Frontal cortex (tissue), 4 donors: ENCODE measurements around the gene RFX2. TPM values are rescaled to one million over a fixed set of nuclear protein-coding genes. Genes with fewer than 3 reads are reported as not detected.
"Not testable (repeated sequence)": the region's sequence is repeated elsewhere in the genome, so short reads cannot be mapped to it uniquely, and the experiment has no call there.

Experiments
- DNase-seq, 2 donors: peaks; one replicate each; pipeline ENCODE4 v3.0.0; 2012; ENCODE audit warnings: low spot score in 2 of 2
- FAIRE-seq: peaks from 2 replicates; lab custom pipeline; 2012; peaks lifted over from hg19 to GRCh38; lab: Jason Lieb, UNC
- total RNA-seq: library from RNA; depleted of rRNA; stranded (reverse); fragments of >200 nt; gene quantifications from one replicate; pipeline ENCODE4 v1.2.3, GENCODE V29; 2014
- donor health status: control.
- donor health status: control.
- donor health status: control.

The RFX2 gene
- total RNA-seq, 1 donor from 2014 or later, result 5.7 TPM

DNA sequence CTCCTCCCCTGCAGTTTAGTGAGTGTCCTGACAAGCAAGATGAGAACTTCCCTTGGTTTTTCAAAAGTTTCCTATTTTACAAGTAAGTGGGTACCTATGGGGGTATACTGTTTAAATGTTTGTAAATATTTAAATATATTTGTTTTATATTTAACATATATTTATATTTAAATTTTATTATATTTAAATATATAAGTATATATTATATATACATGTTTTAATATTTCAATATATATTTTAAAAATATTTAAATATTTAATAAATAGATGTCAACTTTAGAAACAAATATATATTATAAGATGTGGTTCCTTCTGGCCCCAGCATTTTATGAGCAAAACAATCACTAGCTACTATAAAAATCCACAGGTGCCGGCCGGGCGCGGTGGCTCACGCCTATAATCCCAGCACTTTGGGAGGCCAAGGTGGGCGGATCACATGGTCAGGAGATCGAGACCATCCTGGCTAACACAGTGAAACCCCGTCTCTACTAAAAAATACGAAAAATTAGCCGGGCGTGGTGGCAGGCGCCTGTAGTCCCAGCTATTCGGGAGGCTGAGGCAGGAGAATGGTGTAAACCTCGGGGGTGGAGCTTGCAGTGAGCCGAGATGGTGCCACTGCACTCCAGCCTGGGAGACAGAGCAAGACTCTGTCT lies 3.5 kb downstream of the RFX2 start:
- DNase-seq, result not testable (repeated sequence)
- FAIRE-seq, result peak; percentile 58

DNA sequence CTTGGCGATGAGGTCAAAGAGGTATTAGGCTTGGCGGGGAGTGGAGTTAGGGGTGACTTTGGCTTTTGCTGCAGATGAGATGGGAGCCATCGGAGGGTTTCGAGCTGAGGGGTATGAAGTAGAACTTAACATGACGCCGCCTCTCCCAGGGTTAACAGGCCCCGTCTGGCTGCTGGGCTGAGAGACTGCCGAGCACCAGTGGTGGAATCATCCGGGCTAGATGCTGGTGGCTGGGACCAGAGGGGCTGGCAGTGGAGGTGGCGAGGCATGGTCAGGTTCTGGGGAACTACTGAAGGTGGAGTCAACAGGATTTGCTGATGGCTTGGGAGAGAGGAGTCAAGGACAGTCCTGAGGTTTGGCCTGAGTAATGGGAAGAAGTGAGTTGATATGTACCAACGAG lies 4.9 kb downstream of the RFX2 start:
- FAIRE-seq (no peak), DNase-seq (no peak)

DNA sequence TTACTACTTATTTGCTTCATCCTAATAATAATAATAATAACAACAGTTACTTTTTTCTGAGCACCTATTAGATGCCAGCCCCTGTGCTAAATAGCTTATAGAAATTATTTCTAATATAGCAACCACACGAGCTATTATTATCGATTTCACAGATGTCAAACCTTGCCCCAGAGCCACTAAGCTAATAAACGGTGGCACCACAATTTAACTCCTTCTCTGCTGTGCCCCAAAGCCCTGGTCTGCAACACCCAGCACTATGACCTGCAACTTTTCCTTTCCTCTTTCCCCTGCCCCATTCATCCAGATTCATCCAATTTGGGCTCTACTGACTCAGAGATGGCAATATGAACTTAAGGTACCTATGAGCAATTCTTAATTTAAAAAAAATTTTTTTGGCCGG lies 6.4 kb downstream of the RFX2 start:
- no peak for DNase-seq
- no peak for FAIRE-seq

DNA sequence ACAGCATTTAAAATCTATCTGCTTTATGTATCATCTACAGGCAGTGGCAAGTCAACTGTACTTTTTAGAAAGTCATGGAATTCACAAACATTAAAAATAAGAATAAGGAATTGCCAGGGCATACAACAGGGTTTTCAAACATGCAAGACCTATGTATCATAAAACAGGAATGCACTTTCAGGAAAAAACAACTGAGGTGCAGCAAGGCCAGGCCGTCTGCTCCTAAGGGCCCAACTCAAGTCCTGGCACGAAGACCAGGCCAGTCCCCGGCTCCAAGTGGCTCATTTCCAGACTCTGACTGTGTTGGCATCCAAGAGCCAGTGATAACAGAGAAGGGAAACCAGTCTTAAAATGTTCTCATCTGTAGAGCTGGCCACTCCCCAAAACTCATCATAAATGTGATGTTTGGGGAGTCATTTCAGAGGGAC lies 7.1 kb downstream of the RFX2 start:
- no peak for FAIRE-seq
- DNase-seq, result no peak

DNA sequence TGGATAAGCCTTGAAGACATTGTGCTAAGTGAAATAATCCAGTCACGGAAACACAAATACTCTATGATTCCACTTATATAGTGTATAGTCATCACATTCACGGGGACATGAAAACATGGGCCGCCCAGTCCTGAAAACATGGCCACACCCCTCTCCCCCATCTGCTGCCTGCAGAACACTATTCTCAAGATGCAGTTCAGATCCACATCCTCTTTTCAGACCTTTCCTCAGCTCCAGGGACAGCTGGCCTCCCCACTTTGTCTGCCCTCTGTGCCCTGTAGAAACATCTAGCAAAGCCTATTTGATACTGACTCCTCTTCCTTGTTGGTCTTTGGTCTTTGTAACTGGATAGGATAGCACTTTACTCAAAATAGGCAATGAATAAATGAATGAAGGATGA lies 8.3 kb downstream of the RFX2 start:
- FAIRE-seq, result no peak
- no peak for DNase-seq

DNA sequence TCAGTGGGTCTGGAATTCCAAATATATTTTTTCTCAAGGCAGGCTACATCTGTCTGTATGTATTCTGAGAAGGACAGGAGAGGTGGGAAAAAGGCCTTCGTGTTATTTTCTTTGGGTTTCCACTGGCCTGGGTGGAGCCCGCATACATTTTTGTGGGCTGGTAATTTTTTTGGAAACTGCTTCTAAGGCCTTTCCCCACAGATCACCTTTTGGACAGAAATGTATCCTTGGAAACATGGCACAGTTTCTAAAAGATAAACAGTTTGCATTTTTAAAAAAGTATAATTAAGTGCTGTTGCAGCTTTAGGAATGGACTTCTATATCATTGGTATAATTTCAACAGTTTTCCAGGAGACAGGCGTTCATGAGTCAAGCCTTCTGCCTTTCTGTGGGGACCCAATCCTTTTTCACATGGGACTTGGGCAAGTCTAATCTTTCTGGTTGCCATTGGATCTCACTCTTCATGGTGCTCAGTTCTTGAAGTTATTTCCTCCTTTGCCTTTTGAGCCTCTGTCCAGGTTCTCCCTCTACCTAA lies 8.9 kb downstream of the RFX2 start:
- FAIRE-seq (no peak), DNase-seq (no peak)

DNA sequence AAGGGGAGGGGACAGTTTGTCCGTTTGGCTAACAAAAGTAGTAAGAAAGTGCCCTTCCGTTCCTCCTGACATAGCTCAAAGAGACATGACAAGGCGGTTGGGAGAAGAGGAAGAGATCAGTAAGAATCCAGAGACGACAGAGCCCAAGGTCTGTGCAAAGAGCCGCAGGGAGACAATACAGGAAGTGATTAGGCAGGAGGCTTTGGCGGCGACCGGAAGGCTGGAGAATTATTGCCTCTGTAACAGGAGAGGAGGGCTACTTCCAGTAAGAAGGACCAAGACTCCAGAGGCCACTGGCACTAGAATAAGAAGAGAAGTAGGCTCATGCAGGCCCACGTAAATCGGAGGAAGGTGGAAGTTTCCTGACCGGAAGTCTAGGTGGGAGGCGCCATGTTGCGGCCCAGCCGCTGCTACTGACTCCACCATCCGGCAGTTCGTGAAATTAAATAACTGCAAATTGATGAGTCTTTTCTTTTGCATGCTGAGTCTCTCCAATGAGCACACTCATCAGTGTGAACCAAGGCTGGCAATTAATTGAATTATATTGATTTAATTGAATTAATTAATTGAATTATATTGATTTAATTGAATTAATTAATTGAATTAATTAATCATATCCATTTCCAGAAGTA lies 9.9 kb downstream of the RFX2 start:
- FAIRE-seq (no peak), DNase-seq (no peak)

DNA sequence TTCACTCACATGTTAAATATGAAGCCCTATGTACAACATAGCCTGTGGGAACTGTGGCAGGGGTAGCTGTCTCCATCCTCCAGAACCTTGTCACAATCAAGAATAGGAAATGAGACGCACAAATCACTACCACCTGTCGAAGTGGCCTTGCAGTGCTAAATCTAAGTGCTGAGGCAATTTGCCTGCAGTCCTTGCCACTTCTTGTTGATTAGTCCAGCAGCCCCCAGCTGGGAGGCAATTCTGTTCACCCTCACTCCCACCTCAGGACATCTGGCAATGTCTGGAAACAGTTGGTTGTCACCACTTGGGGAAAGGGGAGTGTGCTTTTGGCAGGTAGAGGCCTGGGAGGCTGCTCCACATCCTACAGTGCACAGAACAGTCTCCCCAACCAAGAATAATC lies 10.7 kb downstream of the RFX2 start:
- no peak for FAIRE-seq
- no peak for DNase-seq

DNA sequence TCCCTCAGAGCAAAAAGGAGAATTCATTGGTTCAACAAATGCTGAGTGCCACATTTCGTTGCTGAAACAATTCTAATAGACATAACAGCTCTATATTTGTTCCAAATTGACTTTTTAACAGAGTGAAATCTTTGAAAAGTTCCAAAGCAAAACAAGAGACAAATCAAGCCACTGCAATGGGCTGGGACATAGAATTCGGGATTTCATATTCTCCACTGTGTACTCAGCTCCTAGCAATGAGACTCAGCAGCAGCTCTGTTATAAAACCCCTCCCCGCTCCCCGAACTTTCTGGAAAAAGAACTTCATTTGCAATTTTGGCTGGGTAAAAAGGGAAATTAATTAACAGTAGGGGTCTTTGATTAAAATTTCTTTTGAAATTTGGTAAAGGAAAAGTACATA lies 11.3 kb downstream of the RFX2 start:
- DNase-seq (no peak), FAIRE-seq (no peak)

DNA sequence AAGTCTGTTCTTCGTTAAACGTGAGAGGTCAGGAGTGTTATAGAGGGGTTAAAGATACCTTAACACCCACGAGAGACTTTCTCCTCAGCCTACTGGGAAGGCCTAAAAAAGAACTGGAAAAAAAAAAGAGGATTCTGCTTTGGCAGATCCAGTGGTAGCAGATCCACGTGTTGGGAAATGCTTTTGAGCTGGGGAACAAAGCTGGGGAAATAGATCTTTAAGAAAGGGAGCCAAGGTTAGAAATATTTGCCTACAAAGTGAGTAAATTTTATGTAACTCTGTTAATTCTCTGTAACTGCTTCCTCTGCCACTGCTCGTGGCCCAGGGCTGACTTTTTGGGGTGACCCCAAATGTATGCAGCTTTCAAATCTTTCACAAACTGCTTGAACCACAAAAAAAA lies 11.7 kb downstream of the RFX2 start:
- FAIRE-seq, result no peak
- no peak for DNase-seq

DNA sequence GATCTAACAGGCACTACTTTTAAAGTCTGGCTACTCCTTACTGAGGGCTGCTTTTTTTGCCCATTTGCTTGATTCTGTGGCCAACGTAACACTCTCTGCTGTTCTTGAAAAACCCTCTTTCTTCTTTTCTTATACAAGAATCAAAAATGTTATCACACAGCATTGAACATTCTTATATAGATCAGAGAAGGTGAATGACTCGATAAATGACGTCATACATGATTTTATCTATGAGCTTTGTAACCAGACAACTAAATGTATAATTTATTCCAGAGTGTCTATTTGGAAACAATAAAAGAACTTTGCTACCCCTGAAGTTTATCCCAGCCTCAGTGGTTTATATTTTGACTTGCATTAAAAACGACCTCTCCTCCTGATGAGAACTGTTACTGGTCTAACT lies 12.4 kb downstream of the RFX2 start:
- no peak for FAIRE-seq

DNA sequence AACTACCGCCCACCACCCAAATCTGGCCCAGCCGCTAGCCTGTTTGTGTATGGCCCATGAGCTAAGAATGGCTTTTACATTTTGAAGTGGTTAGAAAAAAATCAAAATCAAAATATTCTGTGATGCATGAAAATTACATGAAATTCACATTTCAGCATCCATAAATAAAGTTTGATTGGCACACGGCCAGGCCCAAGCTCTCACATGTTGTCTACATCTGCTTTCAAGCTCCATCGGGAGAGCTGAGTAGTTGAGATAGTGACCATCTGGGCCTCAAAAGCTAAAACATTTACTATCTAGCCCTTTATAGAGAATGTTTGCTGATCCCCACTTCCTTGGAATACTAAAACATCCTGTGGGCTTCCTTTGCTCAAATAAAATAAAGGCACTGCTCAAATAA lies 14.5 kb downstream of the RFX2 start:
- DNase-seq (no peak), FAIRE-seq (no peak)

More for the DNA sequence above, 12.4 kb downstream of the RFX2 start:
- no peak for DNase-seq

DNA sequence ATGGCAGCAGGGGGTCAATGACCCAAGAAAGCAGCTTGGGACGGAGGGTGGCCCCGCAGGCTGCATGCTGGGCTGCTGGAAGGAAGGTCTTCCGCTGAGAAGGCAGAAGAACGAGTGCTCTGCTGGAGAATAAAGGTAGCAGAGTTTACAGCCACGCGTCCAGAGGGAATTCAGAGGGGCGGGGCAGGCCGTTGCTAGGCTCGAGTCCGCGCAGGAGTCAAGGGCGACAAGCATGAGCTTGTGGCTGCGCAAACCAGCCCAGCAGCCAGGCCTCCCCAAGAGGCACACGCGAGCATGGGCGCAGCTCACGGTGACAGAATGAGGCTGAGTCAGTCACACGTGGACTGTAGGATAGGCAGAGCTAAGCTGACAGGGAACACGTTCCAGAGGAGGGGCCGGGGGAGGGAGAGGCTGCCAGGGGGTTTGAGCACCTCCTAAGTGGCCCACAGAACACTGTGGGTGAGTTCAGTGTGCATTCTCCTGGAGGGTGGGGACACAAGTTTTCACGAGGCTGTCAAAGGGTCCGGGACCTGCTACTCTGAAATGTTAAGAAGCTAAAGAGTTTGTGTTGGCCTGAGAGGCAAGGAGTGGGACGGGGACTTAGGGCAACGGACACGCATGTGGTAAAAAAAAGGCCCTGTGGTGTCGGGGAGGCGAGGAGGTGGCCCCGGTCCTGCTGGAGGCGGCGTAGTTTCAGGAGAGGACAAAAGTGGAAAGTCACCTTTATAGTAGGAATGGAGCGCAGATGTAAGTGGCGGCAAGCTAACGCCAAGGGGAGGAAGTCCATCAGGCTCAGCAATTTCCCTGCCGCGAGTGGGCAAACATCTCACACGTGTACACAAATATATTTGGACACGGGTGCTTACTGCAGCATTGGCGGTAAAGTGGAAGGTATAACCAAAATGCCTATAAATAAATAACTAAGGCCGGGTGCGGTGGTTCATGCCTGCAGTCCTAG lies 17.7 kb downstream of the RFX2 start:
- FAIRE-seq, result no peak
- DNase-seq, result peak in 1 of 2 donors; percentile 51

DNA sequence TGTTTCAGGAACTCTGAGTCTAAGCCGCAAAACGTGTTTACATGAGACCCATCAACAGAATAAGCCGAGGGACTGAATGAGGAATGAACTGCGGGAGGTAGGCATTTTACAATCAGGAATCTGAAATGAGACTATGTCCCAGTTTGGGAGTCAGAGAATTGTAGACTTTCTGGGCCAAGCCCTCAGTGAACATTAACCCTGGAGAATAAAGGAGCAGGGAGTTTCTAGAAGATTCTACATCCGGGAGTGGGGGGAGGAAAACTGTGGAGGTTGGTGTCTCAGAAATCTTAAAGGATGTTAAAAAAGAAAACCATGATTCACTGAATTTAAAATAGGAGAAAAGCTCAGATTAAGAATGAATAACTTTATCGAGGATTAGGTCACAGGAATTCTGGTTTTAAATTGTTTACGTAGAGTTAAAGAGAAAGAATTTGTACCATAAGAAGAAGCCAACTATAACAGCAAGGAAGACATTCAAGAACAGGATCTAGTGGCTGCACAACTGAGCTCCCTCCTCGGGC lies 18.5 kb downstream of the RFX2 start:
- no peak for FAIRE-seq
- DNase-seq, result no peak

DNA sequence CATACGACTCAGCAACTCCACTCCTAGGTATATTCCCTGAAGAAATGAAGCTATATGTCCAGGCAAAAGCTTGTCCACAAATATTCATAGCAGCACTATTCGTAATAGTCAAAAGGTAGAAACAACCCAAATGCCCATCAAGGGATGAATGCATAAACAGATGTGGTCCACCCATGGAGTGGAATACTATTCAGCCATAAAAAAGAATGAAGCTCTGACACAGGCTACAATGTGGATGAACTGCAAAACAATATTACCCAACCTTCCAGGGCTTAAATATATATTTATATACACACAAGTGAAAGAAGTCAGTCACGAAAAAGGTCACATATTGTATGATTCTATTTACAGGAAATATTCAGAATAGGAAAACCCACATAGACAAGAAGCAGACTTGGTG lies 19.7 kb downstream of the RFX2 start:
- no peak for FAIRE-seq

DNA sequence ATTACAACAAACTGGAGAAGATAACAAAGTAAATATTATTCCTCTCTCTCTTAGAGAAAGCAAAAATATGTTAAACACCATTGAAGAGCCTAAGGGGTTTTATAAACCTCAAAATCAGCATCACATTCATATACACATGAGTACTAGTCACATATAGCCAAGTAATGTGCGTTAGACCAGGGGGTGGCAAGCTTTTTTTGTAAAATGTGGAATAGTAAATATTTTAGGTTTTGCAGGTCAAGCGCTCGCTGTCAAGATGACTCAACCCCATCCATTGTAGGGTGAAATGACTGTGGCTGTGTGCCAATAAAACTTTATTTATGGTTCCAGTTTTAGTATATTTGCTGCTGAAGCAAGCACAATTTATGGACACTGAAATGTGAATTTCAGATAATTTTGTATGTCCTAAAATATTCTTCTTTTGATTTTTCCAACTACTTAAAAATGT lies 21.7 kb downstream of the RFX2 start:
- FAIRE-seq (no peak), DNase-seq (no peak)

More for the DNA sequence above, 19.7 kb downstream of the RFX2 start:
- no peak for DNase-seq

DNA sequence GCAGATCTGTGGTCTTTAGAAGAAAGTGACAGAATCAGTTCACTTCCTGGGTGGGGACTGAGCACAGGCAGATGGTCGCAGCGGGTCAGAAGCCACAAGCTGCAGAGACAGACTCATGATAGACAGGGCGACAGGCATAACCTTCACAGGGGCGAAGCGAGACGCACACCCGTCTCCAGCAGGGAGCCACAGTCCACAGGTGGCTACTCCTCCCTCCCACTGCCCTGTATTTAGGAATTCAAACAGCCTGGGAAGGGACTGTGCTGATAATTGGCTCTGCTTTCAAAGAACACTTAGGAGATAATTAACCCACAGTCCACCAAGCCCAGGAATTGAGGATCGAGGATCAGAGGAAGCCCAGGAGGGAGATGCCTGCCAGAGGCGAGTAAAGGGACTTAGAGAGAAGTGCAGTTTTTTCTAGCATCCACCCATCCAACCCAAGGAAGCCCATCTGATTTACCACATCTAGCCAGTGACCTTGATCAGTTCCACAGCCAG lies 23.2 kb downstream of the RFX2 start:
- no peak for DNase-seq
- no peak for FAIRE-seq

DNA sequence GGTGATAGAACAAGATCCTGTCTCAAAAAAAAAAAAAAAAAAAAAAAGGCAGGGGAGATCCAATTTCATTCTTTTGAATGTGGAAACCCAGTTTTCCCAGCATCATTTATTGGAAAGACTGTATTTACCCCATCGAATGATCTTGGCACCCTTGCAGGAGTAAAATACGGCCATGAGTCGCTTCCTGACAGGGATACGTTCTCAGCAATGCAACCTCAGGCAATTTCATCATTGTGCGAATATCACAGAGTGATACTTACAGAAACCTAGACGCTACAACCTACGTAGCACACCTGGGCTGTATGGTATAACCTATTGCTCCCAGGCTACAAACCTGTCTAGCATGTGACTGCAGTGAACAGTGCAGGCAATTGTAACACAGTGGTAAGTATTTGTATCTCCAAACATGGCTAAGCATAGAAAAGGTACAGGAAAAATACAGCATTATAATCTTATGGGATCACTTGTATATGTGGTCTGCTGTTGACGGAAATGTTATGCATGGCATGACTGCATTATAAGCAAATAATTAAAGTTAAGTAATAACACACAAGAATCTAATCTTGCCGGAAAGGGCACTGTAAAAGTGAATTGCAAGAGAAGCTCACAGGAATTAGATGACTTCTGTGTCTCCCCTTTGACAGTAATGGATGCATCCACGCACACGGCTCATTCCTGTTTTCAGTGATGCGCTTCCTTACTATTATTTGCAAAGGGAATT lies 24.1 kb downstream of the RFX2 start:
- no peak for FAIRE-seq
- no peak for DNase-seq

DNA sequence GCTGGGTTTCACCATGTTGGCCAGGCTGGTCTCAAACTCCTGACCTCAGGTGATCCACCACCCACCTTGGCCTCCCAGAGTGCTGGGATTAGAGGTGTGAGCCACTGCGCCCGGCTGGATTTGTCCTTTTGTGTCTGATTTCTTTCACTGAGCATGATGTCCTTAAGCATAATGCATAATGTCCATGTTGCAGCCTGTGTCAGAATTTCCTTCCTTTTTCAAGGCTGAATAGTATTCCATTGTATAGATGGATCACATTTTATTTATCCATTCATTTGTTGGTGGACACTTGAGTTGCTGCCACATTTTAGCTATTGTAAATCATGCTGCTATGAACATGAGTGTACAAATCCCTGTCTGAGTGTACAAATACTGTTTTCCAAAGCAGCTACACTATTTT lies 25.5 kb downstream of the RFX2 start:
- DNase-seq, result no peak
- no peak for FAIRE-seq
